SK-N-MC (cell line): ENCODE measurements around the gene DBNDD2.

Source experiments
- EZH2 ChIP-seq: fragments of 200-600 bp; sonication (generic); IDR thresholded peaks from one replicate; pipeline ENCODE4 v1.6.1; 2017; ENCODE audit warnings: antibody characterized with exemption
- FOXP2 ChIP-seq: optimal IDR thresholded peaks from 2 replicates; pipeline ENCODE3; 2011; ENCODE audit warnings: mild to moderate bottlenecking, moderate library complexity; ENCODE audit not compliant: insufficient read depth; ENCODE audit errors: extremely low read length, control extremely low read depth
- POLR2AphosphoS5 ChIP-seq: IDR thresholded peaks from 2 replicates; pipeline ENCODE4 v1.6.1; 2012; ENCODE audit warnings: mild to moderate bottlenecking, low read depth, low read length, borderline replicate concordance

- peak; percentile 93 for TF ChIP-seq POLR2AphosphoS5
- TF ChIP-seq EZH2 = no peak
- no peak for TF ChIP-seq FOXP2
Observed at GRCh38 chr20:45415822-45416637, 7.9 kb downstream of the DBNDD2 start, which contains the start of gene PIGT.
